Ovary (tissue), 3 donors: ENCODE measurements around the gene CPTP.

Experiments
- POLR2A ChIP-seq: fragments of 450-650 bp; IDR thresholded peaks from one replicate; pipeline ENCODE4 v1.6.1; 2017; ENCODE audit warnings: antibody characterized with exemption, mild to moderate bottlenecking, moderate library complexity
- TF ChIP-seq, protein P1 (sequence below), 3 donors: fragments of 450-650 bp in 2 of 3; fragments of 200-600 bp in 1 of 3; IDR thresholded peaks; one replicate each; pipeline versions ENCODE4 v1.5.1 to v1.8.0; 2016 to 2022; ENCODE audit warnings: antibody characterized with exemption in 3 of 3, mild to moderate bottlenecking in 1 of 3
- donor health status: DM: no; HTN: no; CAD: no.

DNA sequence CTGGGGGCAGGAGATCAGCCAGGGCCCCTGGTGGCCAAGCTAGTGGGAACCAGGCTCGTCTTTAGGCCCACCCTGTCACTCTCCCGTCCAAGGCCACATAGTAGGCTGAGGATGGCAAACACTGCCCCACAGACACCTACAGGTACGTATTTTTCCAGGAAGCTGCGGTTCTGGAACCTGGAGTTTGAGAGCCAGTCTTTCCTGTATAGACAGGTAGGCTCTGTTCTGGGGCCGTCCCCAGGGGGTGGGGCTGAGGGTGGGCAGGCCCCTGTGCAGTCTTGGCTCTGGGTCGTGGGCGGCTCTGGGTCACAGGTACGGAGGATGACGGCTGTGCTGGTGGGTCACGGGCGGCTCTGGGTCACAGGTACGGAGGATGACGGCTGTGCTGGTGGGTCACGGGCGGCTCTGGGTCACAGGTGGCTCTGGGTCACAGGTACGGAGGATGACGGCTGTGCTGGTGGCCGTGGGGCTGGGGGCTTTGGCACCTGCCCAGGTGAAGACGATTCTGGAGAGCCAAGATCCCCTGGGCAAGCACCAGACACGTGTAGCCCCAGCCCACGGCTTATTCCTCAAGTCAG lies 14.0 kb upstream of the CPTP start:
- TF ChIP-seq, protein P1, sequence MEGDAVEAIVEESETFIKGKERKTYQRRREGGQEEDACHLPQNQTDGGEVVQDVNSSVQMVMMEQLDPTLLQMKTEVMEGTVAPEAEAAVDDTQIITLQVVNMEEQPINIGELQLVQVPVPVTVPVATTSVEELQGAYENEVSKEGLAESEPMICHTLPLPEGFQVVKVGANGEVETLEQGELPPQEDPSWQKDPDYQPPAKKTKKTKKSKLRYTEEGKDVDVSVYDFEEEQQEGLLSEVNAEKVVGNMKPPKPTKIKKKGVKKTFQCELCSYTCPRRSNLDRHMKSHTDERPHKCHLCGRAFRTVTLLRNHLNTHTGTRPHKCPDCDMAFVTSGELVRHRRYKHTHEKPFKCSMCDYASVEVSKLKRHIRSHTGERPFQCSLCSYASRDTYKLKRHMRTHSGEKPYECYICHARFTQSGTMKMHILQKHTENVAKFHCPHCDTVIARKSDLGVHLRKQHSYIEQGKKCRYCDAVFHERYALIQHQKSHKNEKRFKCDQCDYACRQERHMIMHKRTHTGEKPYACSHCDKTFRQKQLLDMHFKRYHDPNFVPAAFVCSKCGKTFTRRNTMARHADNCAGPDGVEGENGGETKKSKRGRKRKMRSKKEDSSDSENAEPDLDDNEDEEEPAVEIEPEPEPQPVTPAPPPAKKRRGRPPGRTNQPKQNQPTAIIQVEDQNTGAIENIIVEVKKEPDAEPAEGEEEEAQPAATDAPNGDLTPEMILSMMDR (IDR thresholded peaks at IDR 0.05), result no peak
- no peak for TF ChIP-seq POLR2A
